GM12878 (cell line): Measurements from ENCODE around the gene HES2. TPM values are rescaled to one million over a fixed set of nuclear protein-coding genes. Genes with fewer than 3 reads are reported as not detected.

ENCODE experiments used
- ATAC-seq: fragments of 200-7000 bp; cut with Tn5 transposase; 3 replicates; pipeline ENCODE4 v1.9.1; 2020; ENCODE audit warnings: mild to moderate bottlenecking, moderate library complexity
- BruUV-seq: library from RNA; stranded (reverse); fragments of 400-500 nt; replicated peaks from 2 replicates; lab custom pipeline; 2021; lab: Mats Ljungman, UMichigan
- CTCF ChIA-PET: fragments of 300-600 bp; sonication (Branson Sonifier 250); formaldehyde crosslinking; extraction: SDS; loops from one replicate; lab custom pipeline; 2021; ENCODE audit warnings: inconsistent platforms; lab: Yijun Ruan, JAX
- POLR2A ChIA-PET: fragments of 350-600 bp; formaldehyde crosslinking; extraction: SDS; loops from one replicate; lab custom pipeline; 2021; ENCODE audit warnings: inconsistent platforms; lab: Charles Lee
- RAD21 ChIA-PET: fragments of 300-600 bp; sonication (Branson Sonifier 250); formaldehyde crosslinking; loops from one replicate; lab custom pipeline; 2023; ENCODE audit warnings: antibody characterized with exemption; ENCODE audit not compliant: unreplicated experiment; lab: Charles Lee
- SMC1A ChIA-PET: fragments of 300-600 bp; sonication (Branson Sonifier 250); formaldehyde crosslinking; loops from one replicate; lab custom pipeline; 2023; ENCODE audit not compliant: unreplicated experiment, uncharacterized antibody; lab: Charles Lee
- DNase-seq: peaks from one replicate; pipeline ENCODE4 v3.0.0-alpha.2; 2011; ENCODE audit warnings: low read depth, low spot score
- FAIRE-seq: peaks from 3 replicates; lab custom pipeline; 2011; peaks lifted over from hg19 to GRCh38; lab: Jason Lieb, UNC
- H2AFZ ChIP-seq: 2 replicates; pipeline ENCODE4 v1.6.0; 2011; ENCODE audit warnings: low read depth, low read length, control low read depth; ENCODE audit not compliant: control insufficient read depth
- H3K27ac ChIP-seq: 2 replicates; pipeline ENCODE4 v1.5.1; 2011; ENCODE audit warnings: control low read depth; ENCODE audit not compliant: control insufficient read depth, insufficient read depth
- H3K27me3 ChIP-seq, 2 experiments: replicated peaks in 1 of 2; 2 replicates each; pipeline versions ENCODE4 v1.6.0 to v1.6.1; 2011; ENCODE audit warnings: low read length in 1 of 2; ENCODE audit not compliant: control insufficient read depth in 2 of 2, insufficient read depth in 2 of 2
- H3K36me3 ChIP-seq, 2 experiments: 2 replicates each; pipeline ENCODE4 v1.5.1; 2011; ENCODE audit warnings: low read length in 1 of 2; ENCODE audit not compliant: control insufficient read depth in 2 of 2, insufficient read depth in 2 of 2
- H3K4me1 ChIP-seq: 2 replicates; pipeline ENCODE4 v1.6.1; 2011; ENCODE audit warnings: mild to moderate bottlenecking, low read length, moderate library complexity, mixed read lengths; ENCODE audit not compliant: control insufficient read depth, insufficient read depth
- H3K4me2 ChIP-seq: 2 replicates; pipeline ENCODE4 v1.6.0; 2011; ENCODE audit warnings: control low read depth; ENCODE audit not compliant: control insufficient read depth, insufficient read depth
- H3K4me3 ChIP-seq: fragments of 200-600 bp; sonication (generic); 2 replicates; pipeline ENCODE4 v1.5.1; 2016
- H3K79me2 ChIP-seq: 2 replicates; pipeline ENCODE4 v1.6.0; 2011; ENCODE audit warnings: low read length; ENCODE audit not compliant: control insufficient read depth, insufficient read depth
- H3K9ac ChIP-seq: 2 replicates; pipeline ENCODE4 v1.8.0; 2011; ENCODE audit warnings: low read length, control low read depth, mixed read lengths; ENCODE audit not compliant: control insufficient read depth, insufficient read depth
- H3K9me3 ChIP-seq: replicated peaks from 3 replicates; pipeline ENCODE4 v1.5.1; 2011; ENCODE audit warnings: mild to moderate bottlenecking, low read length; ENCODE audit not compliant: control insufficient read depth, insufficient read depth
- H4K20me1 ChIP-seq: 2 replicates; pipeline ENCODE4 v1.6.0; 2011; ENCODE audit not compliant: control insufficient read depth, insufficient read depth
- ATF7 ChIP-seq: fragments of 450-650 bp; IDR thresholded peaks from 2 replicates; pipeline ENCODE4 v1.6.1; 2016; ENCODE audit warnings: low read depth, mild to moderate bottlenecking
- BMI1 ChIP-seq: fragments of 450-650 bp; IDR thresholded peaks from 2 replicates; pipeline ENCODE4 v1.6.1; 2016; ENCODE audit warnings: mild to moderate bottlenecking, moderate library complexity, borderline replicate concordance
- BRCA1 ChIP-seq: IDR thresholded peaks from 2 replicates; pipeline ENCODE4 v1.6.1; 2011; ENCODE audit warnings: low read depth, low read length, improper control_type of control experiment
- ETV6 ChIP-seq, 2 experiments: fragments of 450-650 bp in 1 of 2; IDR thresholded peaks in 1 of 2; conservative IDR thresholded peaks in 1 of 2; 2 replicates each; pipeline ENCODE4 v1.6.1; 2014; ENCODE audit warnings: antibody characterized with exemption in 1 of 2, borderline replicate concordance in 1 of 2, low read depth in 1 of 2, mild to moderate bottlenecking in 1 of 2, moderate library complexity in 1 of 2
- FOS ChIP-seq: IDR thresholded peaks from 3 replicates; pipeline ENCODE4 v1.6.1; 2011; ENCODE audit warnings: borderline replicate concordance; ENCODE audit not compliant: insufficient read length; ENCODE audit errors: extremely low read depth
- HDAC6 ChIP-seq: fragments of 200-600 bp; sonication (generic); IDR thresholded peaks from one replicate; pipeline ENCODE4 v1.8.0; 2017; ENCODE audit warnings: antibody characterized with exemption; ENCODE audit not compliant: unreplicated experiment
- MEF2B ChIP-seq: fragments of 450-650 bp; IDR thresholded peaks from 2 replicates; pipeline ENCODE4 v1.6.1; 2018; ENCODE audit warnings: mild to moderate bottlenecking, moderate library complexity; ENCODE audit not compliant: partially characterized antibody, poor library complexity, severe bottlenecking
- PAX8 ChIP-seq: fragments of 450-650 bp; IDR thresholded peaks from 2 replicates; pipeline ENCODE4 v1.6.1; 2017; ENCODE audit warnings: mild to moderate bottlenecking, moderate library complexity
- RAD21 ChIP-seq: IDR thresholded peaks from 2 replicates; pipeline ENCODE4 v1.6.1; 2011; ENCODE audit warnings: mild to moderate bottlenecking, low read depth, low read length, moderate library complexity; ENCODE audit not compliant: insufficient read depth
- SIX5 ChIP-seq: IDR thresholded peaks from 2 replicates; pipeline ENCODE4 v1.6.1; 2011; ENCODE audit warnings: mild to moderate bottlenecking, low read depth, low read length, moderate library complexity; ENCODE audit not compliant: severe bottlenecking
- SMAD5 ChIP-seq: IDR thresholded peaks from 2 replicates; pipeline ENCODE4 v1.6.1; 2016; ENCODE audit warnings: antibody characterized with exemption, low read depth
- SP1 ChIP-seq: IDR thresholded peaks from one replicate; pipeline ENCODE4 v1.6.1; 2011; ENCODE audit warnings: low read depth, low read length
- ZSCAN29 ChIP-seq: fragments of 450-650 bp; IDR thresholded peaks from 2 replicates; pipeline ENCODE4 v1.6.1; 2017; ENCODE audit warnings: mild to moderate bottlenecking, moderate library complexity
- WGBS: methylation state at CpG from one replicate; pipeline ENCODE4 v1.1.6; 2016; ENCODE audit warnings: low lambda C conversion rate; ENCODE audit not compliant: insufficient replicate concordance, insufficient coverage; ENCODE audit errors: missing lambda C conversion rate; 5-methylcytosine and 5-hydroxymethylcytosine counted together
- in situ Hi-C: fragments of 300-500 bp; cut with MboI; formaldehyde crosslinking; loops from 9 replicates; pipeline ENCODE4 v1.14.3; 2018; ENCODE audit warnings: mixed read lengths
- intact Hi-C: fragments of 100-400 bp; cut with micrococcal nuclease; formaldehyde crosslinking; loops from one replicate; pipeline ENCODE4 v1.14.2; 2022; ENCODE audit not compliant: unreplicated experiment
- polyA plus RNA-seq, 11 experiments: library from polyadenylated mRNA; depleted of rRNA in 4 of 11; unstranded in 6 of 11; stranded (reverse) in 5 of 11; fragments of >200 nt; fragmentation: Nextera tagmentation in 4 of 11; fragmentation: Illumina TruSeq in 1 of 11; extraction: Ambion mirVana in 4 of 11; extraction: Trizol in 1 of 11; gene quantifications; 1 replicate in 1 of 11; 2 replicates in 10 of 11; pipeline versions ENCODE4 v1.2.1 to v1.2.3, GENCODE V29; 2011 to 2016; ENCODE audit warnings: inconsistent platforms in 2 of 11, missing spikeins in 2 of 11, low read depth in 1 of 11
- total RNA-seq, 4 experiments: library from RNA; depleted of rRNA in 3 of 4; stranded (reverse); fragments of >200 nt in 3 of 4; fragmentation: Illumina TruSeq in 1 of 4; extraction: Trizol in 1 of 4; gene quantifications; 2 replicates each; pipeline versions ENCODE4 v1.2.1 to v1.2.3, GENCODE V29; 2013 to 2021
- TF ChIP-seq, protein P1 (sequence below): IDR thresholded peaks from 2 replicates; pipeline ENCODE4 v1.6.1; 2012; ENCODE audit warnings: low read length, inconsistent platforms
- TF ChIP-seq, protein P2 (sequence below): IDR thresholded peaks from 2 replicates; pipeline ENCODE4 v1.6.1; 2011; ENCODE audit warnings: borderline replicate concordance, low read depth, mild to moderate bottlenecking, moderate library complexity, low read length; ENCODE audit not compliant: insufficient read depth, poor library complexity, severe bottlenecking
- TF ChIP-seq, protein P3 (sequence below): fragments of 150-350 bp; IDR thresholded peaks from 2 replicates; pipeline ENCODE4 v1.6.1; 2016; ENCODE audit warnings: low read depth, low read length

HES2 gene
- total and polyA plus RNA-seq, 10 of the 15 experiments (the other 5 are each of a cell fraction or from before 2014, with no cell fraction given), result 0.13 to 2.0 (median 0.26) TPM

GRCh38 chr1:6416906-6417305 lies 2.8 kb downstream of the HES2 start:
- no peaks in the 10 kb centered on the region; the same call in 1 of the 2 replicates for H4K20me1 ChIP-seq
- intact Hi-C loops (no loop called here), in situ Hi-C loops (no loop called here)
- no TSS peak for BruUV-seq
- RAD21 ChIA-PET, result no interaction called here
- POLR2A ChIA-PET, result no interaction called here
- H3K9me3 ChIP-seq, result no peaks in the 10 kb centered on the region
- no peak overlapping the region for H3K4me2 ChIP-seq
- CTCF ChIA-PET, result interaction anchor here (11.8 kb wide), 1 partner anchor 22 kb away, joined by 86 read pairs; no protein-coding TSS in a partner anchor
- no peak overlapping the region for H2AFZ ChIP-seq
- H3K79me2 ChIP-seq, result no peaks in the 10 kb centered on the region
- H3K4me3 ChIP-seq, result no peak overlapping the region
- DNase-seq (no peak), ATAC-seq (no peak), FAIRE-seq (no peak)
- H3K4me1 ChIP-seq, result peaks cover 16% of the 10 kb centered on the region
- peaks cover 4 to 15% of the 10 kb centered on the region in 2 experiments; a peak in 3 of 4 replicates for H3K27me3 ChIP-seq
- H3K36me3 ChIP-seq, result no peaks in the 10 kb centered on the region
- H3K27ac ChIP-seq, result no peak overlapping the region
- 42% methylated on average over 5 of the region's 5 CpGs for WGBS
- SMC1A ChIA-PET, result interaction anchor here (0.6 kb wide), 1 partner anchor 136 kb away, joined by 3 read pairs; no protein-coding TSS in a partner anchor
- no peak overlapping the region for H3K9ac ChIP-seq
- TF ChIP-seq SP1 (no peak), ETV6 (conservative IDR thresholded peaks at IDR 0.05 in 1 of 2, IDR thresholded peaks at IDR 0.05 in 1 of 2; ENCODE audit: borderline replicate concordance in 1 of 2, low read depth in 1 of 2) (no peak), MEF2B (no peak), PAX8 (no peak), RAD21 (no peak), HDAC6 (no peak), FOS (no peak), SIX5 (no peak), SMAD5 (no peak), ATF7 (no peak), ZSCAN29 (no peak), BRCA1 (no peak), BMI1 (no peak)
- TF ChIP-seq, protein P1, sequence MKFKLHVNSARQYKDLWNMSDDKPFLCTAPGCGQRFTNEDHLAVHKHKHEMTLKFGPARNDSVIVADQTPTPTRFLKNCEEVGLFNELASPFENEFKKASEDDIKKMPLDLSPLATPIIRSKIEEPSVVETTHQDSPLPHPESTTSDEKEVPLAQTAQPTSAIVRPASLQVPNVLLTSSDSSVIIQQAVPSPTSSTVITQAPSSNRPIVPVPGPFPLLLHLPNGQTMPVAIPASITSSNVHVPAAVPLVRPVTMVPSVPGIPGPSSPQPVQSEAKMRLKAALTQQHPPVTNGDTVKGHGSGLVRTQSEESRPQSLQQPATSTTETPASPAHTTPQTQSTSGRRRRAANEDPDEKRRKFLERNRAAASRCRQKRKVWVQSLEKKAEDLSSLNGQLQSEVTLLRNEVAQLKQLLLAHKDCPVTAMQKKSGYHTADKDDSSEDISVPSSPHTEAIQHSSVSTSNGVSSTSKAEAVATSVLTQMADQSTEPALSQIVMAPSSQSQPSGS, result no peak
- TF ChIP-seq, protein P2, sequence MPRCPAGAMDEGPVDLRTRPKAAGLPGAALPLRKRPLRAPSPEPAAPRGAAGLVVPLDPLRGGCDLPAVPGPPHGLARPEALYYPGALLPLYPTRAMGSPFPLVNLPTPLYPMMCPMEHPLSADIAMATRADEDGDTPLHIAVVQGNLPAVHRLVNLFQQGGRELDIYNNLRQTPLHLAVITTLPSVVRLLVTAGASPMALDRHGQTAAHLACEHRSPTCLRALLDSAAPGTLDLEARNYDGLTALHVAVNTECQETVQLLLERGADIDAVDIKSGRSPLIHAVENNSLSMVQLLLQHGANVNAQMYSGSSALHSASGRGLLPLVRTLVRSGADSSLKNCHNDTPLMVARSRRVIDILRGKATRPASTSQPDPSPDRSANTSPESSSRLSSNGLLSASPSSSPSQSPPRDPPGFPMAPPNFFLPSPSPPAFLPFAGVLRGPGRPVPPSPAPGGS, result no peak
- TF ChIP-seq, protein P3, sequence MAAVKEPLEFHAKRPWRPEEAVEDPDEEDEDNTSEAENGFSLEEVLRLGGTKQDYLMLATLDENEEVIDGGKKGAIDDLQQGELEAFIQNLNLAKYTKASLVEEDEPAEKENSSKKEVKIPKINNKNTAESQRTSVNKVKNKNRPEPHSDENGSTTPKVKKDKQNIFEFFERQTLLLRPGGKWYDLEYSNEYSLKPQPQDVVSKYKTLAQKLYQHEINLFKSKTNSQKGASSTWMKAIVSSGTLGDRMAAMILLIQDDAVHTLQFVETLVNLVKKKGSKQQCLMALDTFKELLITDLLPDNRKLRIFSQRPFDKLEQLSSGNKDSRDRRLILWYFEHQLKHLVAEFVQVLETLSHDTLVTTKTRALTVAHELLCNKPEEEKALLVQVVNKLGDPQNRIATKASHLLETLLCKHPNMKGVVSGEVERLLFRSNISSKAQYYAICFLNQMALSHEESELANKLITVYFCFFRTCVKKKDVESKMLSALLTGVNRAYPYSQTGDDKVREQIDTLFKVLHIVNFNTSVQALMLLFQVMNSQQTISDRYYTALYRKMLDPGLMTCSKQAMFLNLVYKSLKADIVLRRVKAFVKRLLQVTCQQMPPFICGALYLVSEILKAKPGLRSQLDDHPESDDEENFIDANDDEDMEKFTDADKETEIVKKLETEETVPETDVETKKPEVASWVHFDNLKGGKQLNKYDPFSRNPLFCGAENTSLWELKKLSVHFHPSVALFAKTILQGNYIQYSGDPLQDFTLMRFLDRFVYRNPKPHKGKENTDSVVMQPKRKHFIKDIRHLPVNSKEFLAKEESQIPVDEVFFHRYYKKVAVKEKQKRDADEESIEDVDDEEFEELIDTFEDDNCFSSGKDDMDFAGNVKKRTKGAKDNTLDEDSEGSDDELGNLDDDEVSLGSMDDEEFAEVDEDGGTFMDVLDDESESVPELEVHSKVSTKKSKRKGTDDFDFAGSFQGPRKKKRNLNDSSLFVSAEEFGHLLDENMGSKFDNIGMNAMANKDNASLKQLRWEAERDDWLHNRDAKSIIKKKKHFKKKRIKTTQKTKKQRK, result no peak
